AG10803 (cell line): ENCODE measurements around the gene STC2.
A peak's percentile ranks its signal among the peaks of the same experiment; 100 is the strongest.

Source experiments
- DNase-seq: peaks from one replicate; pipeline ENCODE4 v3.0.0; 2010; ENCODE audit warnings: low read depth
- H3K4me3 ChIP-seq: 2 replicates; pipeline ENCODE4 v1.5.1; 2011; ENCODE audit warnings: mild to moderate bottlenecking, low read length, control low read depth
- TF ChIP-seq, protein P1 (sequence below): conservative IDR thresholded peaks from 2 replicates; pipeline ENCODE4 v1.5.1; 2011; ENCODE audit warnings: mild to moderate bottlenecking, low read length, control low read depth, inconsistent platforms

STC2 gene

DNA sequence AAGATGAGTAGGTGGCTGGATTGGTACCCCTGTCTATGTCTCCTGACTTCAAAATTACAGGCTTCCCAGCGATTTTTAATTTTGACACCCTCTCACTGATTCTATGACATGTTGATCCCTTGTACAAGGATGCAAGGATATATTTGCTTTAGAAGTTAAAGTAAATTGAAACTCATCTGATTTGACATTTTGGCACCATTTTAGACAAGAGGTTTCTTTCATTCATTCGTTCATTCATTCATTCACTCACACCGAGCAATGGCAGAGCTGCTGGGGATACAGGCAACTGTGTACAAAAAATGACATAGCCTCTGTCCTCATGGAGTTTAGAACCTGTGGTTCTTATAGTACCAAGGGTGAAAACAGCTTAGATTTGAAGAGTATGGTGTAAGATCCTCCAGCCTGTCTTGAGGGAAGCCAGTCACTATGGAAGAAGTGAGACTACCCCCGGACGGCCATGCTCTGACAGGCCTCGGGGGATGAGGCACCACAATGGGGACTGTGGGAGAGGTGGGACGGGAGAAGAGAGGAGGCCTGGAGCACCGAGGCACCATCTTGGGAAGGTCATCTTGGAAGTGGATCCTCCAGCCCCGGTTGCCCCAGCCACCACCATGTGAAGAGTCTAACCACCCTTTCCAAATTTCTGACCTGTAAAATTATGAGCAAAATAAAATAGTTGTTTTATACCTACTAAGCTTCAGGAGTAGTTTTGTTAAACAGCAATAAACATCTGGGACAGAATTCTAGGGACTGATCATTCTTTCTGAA, 16.2 kb downstream of the STC2 start:
- no peak for DNase-seq

DNA sequence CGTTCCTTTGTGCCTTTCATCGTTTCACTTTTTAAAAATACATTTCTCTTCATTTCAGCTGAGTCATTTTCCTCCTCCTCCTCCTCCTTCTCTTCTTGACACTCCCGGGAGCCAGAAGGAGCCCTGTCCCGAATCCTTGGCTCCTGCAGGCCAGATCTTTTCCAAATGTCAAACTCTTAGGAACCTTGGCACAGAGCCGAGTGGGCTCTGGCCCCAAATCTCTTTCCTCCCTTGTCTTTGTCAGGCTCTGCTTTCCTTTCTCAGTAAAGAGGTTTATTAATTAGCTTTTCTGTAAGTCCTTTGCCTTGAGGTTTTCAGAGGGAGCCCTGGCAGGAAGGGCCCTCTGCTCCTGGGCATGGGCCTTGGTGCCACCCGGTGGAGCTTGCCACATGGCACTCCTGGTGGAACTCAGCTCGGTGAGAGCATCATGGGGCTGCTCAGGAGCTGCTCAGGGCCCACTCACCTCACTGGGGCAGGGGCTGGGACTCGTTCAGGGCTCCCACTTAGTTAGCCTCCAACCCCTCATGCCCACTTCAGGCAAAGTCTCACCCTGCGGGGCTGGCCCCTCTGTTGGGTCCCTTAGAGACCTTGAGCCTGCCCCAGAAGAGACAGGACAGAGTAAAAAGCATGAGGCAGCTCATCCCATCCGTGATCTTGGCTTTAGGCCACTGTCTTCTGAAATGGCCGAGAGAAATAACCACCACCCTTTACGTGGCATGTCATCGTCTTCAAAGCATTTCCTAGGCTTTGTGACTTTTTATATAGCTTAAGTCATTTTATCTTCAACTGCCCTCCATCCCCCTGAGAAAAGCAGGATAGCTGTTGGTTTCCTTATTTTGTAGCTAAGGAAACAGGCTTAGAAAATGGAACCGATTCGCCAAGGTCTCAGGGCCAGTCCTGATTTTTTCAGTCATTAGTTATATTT, 17.1 kb downstream of the STC2 start:
- no peak overlapping the region for H3K4me3 ChIP-seq
- TF ChIP-seq, protein P1, sequence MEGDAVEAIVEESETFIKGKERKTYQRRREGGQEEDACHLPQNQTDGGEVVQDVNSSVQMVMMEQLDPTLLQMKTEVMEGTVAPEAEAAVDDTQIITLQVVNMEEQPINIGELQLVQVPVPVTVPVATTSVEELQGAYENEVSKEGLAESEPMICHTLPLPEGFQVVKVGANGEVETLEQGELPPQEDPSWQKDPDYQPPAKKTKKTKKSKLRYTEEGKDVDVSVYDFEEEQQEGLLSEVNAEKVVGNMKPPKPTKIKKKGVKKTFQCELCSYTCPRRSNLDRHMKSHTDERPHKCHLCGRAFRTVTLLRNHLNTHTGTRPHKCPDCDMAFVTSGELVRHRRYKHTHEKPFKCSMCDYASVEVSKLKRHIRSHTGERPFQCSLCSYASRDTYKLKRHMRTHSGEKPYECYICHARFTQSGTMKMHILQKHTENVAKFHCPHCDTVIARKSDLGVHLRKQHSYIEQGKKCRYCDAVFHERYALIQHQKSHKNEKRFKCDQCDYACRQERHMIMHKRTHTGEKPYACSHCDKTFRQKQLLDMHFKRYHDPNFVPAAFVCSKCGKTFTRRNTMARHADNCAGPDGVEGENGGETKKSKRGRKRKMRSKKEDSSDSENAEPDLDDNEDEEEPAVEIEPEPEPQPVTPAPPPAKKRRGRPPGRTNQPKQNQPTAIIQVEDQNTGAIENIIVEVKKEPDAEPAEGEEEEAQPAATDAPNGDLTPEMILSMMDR, result no peak
- DNase-seq, result peak; percentile 49

More for the DNA sequence above, 16.2 kb downstream of the STC2 start:
- H3K4me3 ChIP-seq, result no peak overlapping the region
- TF ChIP-seq, protein P1, result no peak

DNA sequence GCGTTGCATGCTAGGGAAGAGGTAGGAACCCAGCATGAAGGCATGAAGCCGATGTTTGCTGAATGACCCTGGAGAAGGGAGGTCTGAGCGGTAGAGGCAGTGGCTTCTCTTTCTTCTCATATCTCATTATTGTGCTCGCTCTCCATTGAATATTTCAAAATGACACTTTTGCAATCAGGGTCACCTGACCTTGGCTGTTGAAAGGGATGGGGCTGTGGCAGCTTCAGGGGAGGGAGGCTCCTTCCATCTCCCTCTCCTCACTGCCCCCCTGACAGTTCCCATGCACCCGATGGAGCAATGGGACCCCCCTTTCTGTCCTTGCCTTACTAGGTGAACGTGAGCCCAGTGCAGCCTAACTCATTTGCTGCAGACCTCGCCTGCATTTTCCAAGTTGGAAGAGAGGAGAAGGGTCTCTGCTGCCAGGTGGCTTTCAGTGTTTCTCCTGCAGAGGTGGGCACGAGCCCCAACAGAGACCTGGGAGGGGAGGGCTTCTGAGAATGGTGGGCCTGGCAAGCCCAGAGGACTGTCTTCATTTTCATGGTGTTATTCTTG, 17.9 kb downstream of the STC2 start:
- H3K4me3 ChIP-seq, result no peak overlapping the region
- no peak for DNase-seq
- TF ChIP-seq, protein P1, result no peak

DNA sequence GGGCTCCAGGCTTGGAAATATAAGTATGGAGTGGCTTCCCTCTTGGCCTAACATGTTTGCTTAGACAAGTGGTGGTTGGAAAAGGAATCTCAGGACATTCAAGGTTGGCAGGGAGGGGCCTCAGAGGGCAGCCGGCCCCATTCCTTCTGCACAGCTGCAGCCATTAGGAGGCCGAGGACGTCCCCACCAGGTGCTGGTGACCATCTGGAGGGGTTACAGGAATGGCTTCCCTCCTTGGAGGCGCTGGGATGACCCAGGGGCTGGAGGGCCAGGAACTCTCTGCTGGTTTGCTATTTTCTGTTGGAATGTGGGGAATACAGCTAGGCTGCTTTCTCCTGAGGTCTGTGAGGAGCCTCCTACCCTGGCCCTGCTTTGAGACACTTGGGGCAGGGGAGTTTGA, 18.5 kb downstream of the STC2 start:
- H3K4me3 ChIP-seq, result no peak overlapping the region
- TF ChIP-seq, protein P1, result no peak
- DNase-seq, result no peak

DNA sequence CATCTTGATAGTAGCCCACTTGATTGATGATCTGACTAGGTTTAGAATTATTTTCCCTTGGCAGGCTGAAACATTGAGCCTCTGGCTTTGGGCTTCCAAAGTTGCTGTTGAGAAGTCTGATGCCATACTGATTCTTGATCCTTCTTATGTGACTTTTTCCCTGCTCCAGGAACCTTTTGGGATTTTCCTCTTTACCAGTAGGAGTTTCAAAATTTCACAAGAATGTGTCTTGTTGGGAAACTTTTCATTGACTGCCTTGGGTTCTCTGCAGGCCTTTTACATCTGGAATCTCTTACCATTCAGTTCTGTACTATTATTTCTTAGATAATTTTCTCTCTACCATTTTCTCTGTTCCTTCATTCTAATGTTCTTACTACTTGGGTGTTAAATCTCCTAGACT, 20.0 kb downstream of the STC2 start:
- H3K4me3 ChIP-seq, result no peak overlapping the region
- TF ChIP-seq, protein P1, result no peak
- peak; percentile 52 for DNase-seq

DNA sequence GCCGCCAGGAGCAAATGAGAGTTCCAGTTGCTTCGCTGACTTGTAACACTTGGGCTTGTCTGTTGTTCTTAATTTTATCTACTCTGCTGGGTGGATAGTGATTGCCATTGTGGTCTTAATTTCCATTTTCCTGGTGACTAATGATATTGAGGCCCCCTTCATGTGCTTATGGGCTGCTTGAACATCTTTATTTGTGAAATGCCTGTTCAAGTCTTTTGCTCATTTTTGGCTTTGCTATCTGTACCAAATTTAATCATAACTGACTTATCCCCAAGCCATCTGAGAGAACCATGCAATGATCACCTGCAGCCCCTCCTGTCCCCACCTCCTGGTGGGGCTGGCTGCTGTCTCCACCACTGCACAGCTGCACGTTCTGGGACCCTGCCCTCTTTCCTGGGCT, 20.5 kb downstream of the STC2 start:
- no peak overlapping the region for H3K4me3 ChIP-seq
- DNase-seq, result no peak
- TF ChIP-seq, protein P1, result no peak
